GM12878 (cell line): ENCODE measurements around the gene NOCT. TPM values are rescaled to one million over a fixed set of nuclear protein-coding genes. Genes with fewer than 3 reads are reported as not detected.
A peak's percentile ranks its signal among the peaks of the same experiment; 100 is the strongest.

Experiments used
- CEBPB ChIP-seq, 2 experiments: fragments of 150-350 bp in 1 of 2; IDR thresholded peaks; 2 replicates each; pipeline ENCODE4 v1.6.1; 2012 to 2014; ENCODE audit warnings: low read depth in 2 of 2, low read length in 2 of 2, borderline replicate concordance in 1 of 2, inconsistent platforms in 1 of 2
- CREB1 ChIP-seq: IDR thresholded peaks from 2 replicates; pipeline ENCODE4 v1.6.1; 2012; ENCODE audit warnings: low read depth, mild to moderate bottlenecking, inconsistent platforms
- ESRRA ChIP-seq: IDR thresholded peaks from 2 replicates; pipeline ENCODE4 v1.6.1; 2012; ENCODE audit warnings: mild to moderate bottlenecking, low read length, improper control_type of control experiment
- GABPA ChIP-seq: IDR thresholded peaks from 2 replicates; pipeline ENCODE4 v1.6.1; 2014; ENCODE audit warnings: antibody characterized with exemption, low read depth, mild to moderate bottlenecking, inconsistent platforms
- JUND ChIP-seq: IDR thresholded peaks from 2 replicates; pipeline ENCODE4 v1.6.1; 2012; ENCODE audit warnings: low read depth, mild to moderate bottlenecking, low read length, improper control_type of control experiment, moderate library complexity
- RAD21 ChIP-seq: IDR thresholded peaks from 2 replicates; pipeline ENCODE4 v1.6.1; 2011; ENCODE audit warnings: mild to moderate bottlenecking, low read depth, low read length, moderate library complexity; ENCODE audit not compliant: insufficient read depth
- SMARCA5 ChIP-seq: fragments of 450-650 bp; IDR thresholded peaks from 2 replicates; pipeline ENCODE4 v1.6.1; 2017; ENCODE audit warnings: mild to moderate bottlenecking
- SP1 ChIP-seq: IDR thresholded peaks from one replicate; pipeline ENCODE4 v1.6.1; 2011; ENCODE audit warnings: low read depth, low read length
- STAT3 ChIP-seq: IDR thresholded peaks from 2 replicates; pipeline ENCODE4 v1.6.1; 2011; ENCODE audit warnings: low read depth, low read length, improper control_type of control experiment
- SUPT20H ChIP-seq: IDR thresholded peaks from 2 replicates; pipeline ENCODE4 v1.6.1; 2011; ENCODE audit warnings: low read depth, mild to moderate bottlenecking, low read length, moderate library complexity, borderline replicate concordance; ENCODE audit not compliant: control insufficient read depth
- YY1 ChIP-seq: IDR thresholded peaks from 2 replicates; pipeline ENCODE4 v1.6.1; 2011; ENCODE audit warnings: low read depth, mild to moderate bottlenecking, low read length
- ZBTB4 ChIP-seq: fragments of 450-650 bp; formaldehyde crosslinking; IDR thresholded peaks from 2 replicates; pipeline ENCODE4 v1.4.0; 2022; ENCODE audit warnings: mild to moderate bottlenecking, moderate library complexity
- polyA plus RNA-seq, 11 experiments: library from polyadenylated mRNA; depleted of rRNA in 4 of 11; unstranded in 6 of 11; stranded (reverse) in 5 of 11; fragments of >200 nt; fragmentation: Nextera tagmentation in 4 of 11; fragmentation: Illumina TruSeq in 1 of 11; extraction: Ambion mirVana in 4 of 11; extraction: Trizol in 1 of 11; gene quantifications; 1 replicate in 1 of 11; 2 replicates in 10 of 11; pipeline versions ENCODE4 v1.2.1 to v1.2.3, GENCODE V29; 2011 to 2016; ENCODE audit warnings: inconsistent platforms in 2 of 11, missing spikeins in 2 of 11, low read depth in 1 of 11
- total RNA-seq, 4 experiments: library from RNA; depleted of rRNA in 3 of 4; stranded (reverse); fragments of >200 nt in 3 of 4; fragmentation: Illumina TruSeq in 1 of 4; extraction: Trizol in 1 of 4; gene quantifications; 2 replicates each; pipeline versions ENCODE4 v1.2.1 to v1.2.3, GENCODE V29; 2013 to 2021
- TF ChIP-seq, protein P1 (sequence below): fragments of 450-650 bp; formaldehyde crosslinking; IDR thresholded peaks from 2 replicates; pipeline ENCODE4 v1.4.0; 2020; ENCODE audit warnings: mild to moderate bottlenecking, moderate library complexity
- TF ChIP-seq, protein P2 (sequence below): IDR thresholded peaks from 2 replicates; pipeline ENCODE4 v1.6.1; 2011; ENCODE audit warnings: mild to moderate bottlenecking, low read depth, low read length, moderate library complexity; ENCODE audit not compliant: insufficient replicate concordance
- TF ChIP-seq, protein P3 (sequence below): fragments of 450-650 bp; IDR thresholded peaks from 2 replicates; pipeline ENCODE4 v1.6.1; 2018; ENCODE audit warnings: mild to moderate bottlenecking, low read depth, moderate library complexity; ENCODE audit not compliant: partially characterized antibody
- TF ChIP-seq, protein P4 (sequence below): IDR thresholded peaks from 2 replicates; pipeline ENCODE4 v1.6.1; 2012; ENCODE audit warnings: low read depth, low read length, improper control_type of control experiment

Gene NOCT
- total and polyA plus RNA-seq, 10 of the 15 experiments (the other 5 are each of a cell fraction or from before 2014, with no cell fraction given), result 1.4 to 17.6 (median 8.1) TPM

GRCh38 chr4:139083956-139084803 is 68.6 kb downstream of the NOCT start (continued):
- TF ChIP-seq, protein P1, sequence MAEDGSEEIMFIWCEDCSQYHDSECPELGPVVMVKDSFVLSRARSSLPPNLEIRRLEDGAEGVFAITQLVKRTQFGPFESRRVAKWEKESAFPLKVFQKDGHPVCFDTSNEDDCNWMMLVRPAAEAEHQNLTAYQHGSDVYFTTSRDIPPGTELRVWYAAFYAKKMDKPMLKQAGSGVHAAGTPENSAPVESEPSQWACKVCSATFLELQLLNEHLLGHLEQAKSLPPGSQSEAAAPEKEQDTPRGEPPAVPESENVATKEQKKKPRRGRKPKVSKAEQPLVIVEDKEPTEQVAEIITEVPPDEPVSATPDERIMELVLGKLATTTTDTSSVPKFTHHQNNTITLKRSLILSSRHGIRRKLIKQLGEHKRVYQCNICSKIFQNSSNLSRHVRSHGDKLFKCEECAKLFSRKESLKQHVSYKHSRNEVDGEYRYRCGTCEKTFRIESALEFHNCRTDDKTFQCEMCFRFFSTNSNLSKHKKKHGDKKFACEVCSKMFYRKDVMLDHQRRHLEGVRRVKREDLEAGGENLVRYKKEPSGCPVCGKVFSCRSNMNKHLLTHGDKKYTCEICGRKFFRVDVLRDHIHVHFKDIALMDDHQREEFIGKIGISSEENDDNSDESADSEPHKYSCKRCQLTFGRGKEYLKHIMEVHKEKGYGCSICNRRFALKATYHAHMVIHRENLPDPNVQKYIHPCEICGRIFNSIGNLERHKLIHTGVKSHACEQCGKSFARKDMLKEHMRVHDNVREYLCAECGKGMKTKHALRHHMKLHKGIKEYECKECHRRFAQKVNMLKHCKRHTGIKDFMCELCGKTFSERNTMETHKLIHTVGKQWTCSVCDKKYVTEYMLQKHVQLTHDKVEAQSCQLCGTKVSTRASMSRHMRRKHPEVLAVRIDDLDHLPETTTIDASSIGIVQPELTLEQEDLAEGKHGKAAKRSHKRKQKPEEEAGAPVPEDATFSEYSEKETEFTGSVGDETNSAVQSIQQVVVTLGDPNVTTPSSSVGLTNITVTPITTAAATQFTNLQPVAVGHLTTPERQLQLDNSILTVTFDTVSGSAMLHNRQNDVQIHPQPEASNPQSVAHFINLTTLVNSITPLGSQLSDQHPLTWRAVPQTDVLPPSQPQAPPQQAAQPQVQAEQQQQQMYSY (CRISPR knock-in tag), result no peak
- peak; percentile 90 for TF ChIP-seq YY1
- TF ChIP-seq CEBPB (IDR thresholded peaks at IDR 0.05; ENCODE audit: borderline replicate concordance in 1 of 2, low read depth in 2 of 2, low read length in 2 of 2), result no peak
- no peak for TF ChIP-seq STAT3
- TF ChIP-seq, protein P2, sequence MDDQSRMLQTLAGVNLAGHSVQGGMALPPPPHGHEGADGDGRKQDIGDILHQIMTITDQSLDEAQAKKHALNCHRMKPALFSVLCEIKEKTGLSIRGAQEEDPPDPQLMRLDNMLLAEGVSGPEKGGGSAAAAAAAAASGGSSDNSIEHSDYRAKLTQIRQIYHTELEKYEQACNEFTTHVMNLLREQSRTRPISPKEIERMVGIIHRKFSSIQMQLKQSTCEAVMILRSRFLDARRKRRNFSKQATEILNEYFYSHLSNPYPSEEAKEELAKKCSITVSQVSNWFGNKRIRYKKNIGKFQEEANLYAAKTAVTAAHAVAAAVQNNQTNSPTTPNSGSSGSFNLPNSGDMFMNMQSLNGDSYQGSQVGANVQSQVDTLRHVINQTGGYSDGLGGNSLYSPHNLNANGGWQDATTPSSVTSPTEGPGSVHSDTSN, result peak; percentile 48
- TF ChIP-seq ESRRA, result no peak
- TF ChIP-seq SMARCA5, result peak; percentile 50; the same call in 1 of the 2 replicates
- TF ChIP-seq ZBTB4 (CRISPR knock-in tag), result no peak
- no peak for TF ChIP-seq RAD21
- TF ChIP-seq CREB1, result peak; percentile 84
- TF ChIP-seq, protein P3, sequence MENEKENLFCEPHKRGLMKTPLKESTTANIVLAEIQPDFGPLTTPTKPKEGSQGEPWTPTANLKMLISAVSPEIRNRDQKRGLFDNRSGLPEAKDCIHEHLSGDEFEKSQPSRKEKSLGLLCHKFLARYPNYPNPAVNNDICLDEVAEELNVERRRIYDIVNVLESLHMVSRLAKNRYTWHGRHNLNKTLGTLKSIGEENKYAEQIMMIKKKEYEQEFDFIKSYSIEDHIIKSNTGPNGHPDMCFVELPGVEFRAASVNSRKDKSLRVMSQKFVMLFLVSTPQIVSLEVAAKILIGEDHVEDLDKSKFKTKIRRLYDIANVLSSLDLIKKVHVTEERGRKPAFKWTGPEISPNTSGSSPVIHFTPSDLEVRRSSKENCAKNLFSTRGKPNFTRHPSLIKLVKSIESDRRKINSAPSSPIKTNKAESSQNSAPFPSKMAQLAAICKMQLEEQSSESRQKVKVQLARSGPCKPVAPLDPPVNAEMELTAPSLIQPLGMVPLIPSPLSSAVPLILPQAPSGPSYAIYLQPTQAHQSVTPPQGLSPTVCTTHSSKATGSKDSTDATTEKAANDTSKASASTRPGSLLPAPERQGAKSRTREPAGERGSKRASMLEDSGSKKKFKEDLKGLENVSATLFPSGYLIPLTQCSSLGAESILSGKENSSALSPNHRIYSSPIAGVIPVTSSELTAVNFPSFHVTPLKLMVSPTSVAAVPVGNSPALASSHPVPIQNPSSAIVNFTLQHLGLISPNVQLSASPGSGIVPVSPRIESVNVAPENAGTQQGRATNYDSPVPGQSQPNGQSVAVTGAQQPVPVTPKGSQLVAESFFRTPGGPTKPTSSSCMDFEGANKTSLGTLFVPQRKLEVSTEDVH, result no peak
- TF ChIP-seq GABPA, result peak; percentile 66
- no peak for TF ChIP-seq SUPT20H
- TF ChIP-seq SP1, result peak; percentile 39
- TF ChIP-seq, protein P4, sequence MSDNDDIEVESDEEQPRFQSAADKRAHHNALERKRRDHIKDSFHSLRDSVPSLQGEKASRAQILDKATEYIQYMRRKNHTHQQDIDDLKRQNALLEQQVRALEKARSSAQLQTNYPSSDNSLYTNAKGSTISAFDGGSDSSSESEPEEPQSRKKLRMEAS, result no peak
- no peak for TF ChIP-seq JUND
